HepG2 (cell line): ENCODE data around the gene PRM3. TPM values are rescaled to one million over a fixed set of nuclear protein-coding genes. Genes with fewer than 3 reads are reported as not detected.
A peak's percentile ranks its signal among the peaks of the same experiment; 100 is the strongest.

Experiments
- ATF3 ChIP-seq: sonication (generic); formaldehyde crosslinking; IDR thresholded peaks from 2 replicates; pipeline ENCODE4 v1.4.0; 2020; ENCODE audit warnings: missing genetic modification reagents
- ATRX ChIP-seq: sonication (generic); formaldehyde crosslinking; IDR thresholded peaks from 2 replicates; pipeline ENCODE4 v1.4.0; 2020; ENCODE audit warnings: missing genetic modification reagents, borderline replicate concordance
- CHCHD3 ChIP-seq: sonication (generic); formaldehyde crosslinking; IDR thresholded peaks from 2 replicates; pipeline ENCODE4 v1.8.0; 2022; ENCODE audit warnings: mild to moderate bottlenecking, missing genetic modification reagents, moderate library complexity
- GATAD2A ChIP-seq: IDR thresholded peaks from 2 replicates; pipeline ENCODE4 v1.6.1; 2016
- GFI1 ChIP-seq: sonication (generic); formaldehyde crosslinking; IDR thresholded peaks from 2 replicates; pipeline ENCODE4 v1.5.0; 2020; ENCODE audit warnings: missing genetic modification reagents, mild to moderate bottlenecking, borderline replicate concordance
- GLI4 ChIP-seq: sonication (generic); formaldehyde crosslinking; IDR thresholded peaks from 2 replicates; pipeline ENCODE4 v1.5.1; 2020; ENCODE audit warnings: missing genetic modification reagents, mild to moderate bottlenecking, moderate library complexity, borderline replicate concordance
- GLMP ChIP-seq: sonication (generic); formaldehyde crosslinking; IDR thresholded peaks from 2 replicates; pipeline ENCODE4 v1.9.0; 2021; ENCODE audit warnings: missing genetic modification reagents, mild to moderate bottlenecking, borderline replicate concordance
- HNF4G ChIP-seq, 2 experiments: sonication (generic) in 1 of 2; formaldehyde crosslinking in 1 of 2; IDR thresholded peaks; 2 replicates each; pipeline versions ENCODE4 v1.4.0 to v1.6.1; 2011 to 2020; ENCODE audit warnings: borderline replicate concordance in 2 of 2, low read depth in 2 of 2, mild to moderate bottlenecking in 2 of 2, low read length in 1 of 2, missing genetic modification reagents in 1 of 2, moderate library complexity in 1 of 2
- MATR3 ChIP-seq: sonication (generic); formaldehyde crosslinking; IDR thresholded peaks from 2 replicates; pipeline ENCODE4 v1.4.0; 2020; ENCODE audit warnings: missing genetic modification reagents
- MEIS2 ChIP-seq: sonication (generic); formaldehyde crosslinking; IDR thresholded peaks from 2 replicates; pipeline ENCODE4 v1.9.0; 2021; ENCODE audit warnings: mild to moderate bottlenecking, missing genetic modification reagents
- NCOA2 ChIP-seq: sonication (generic); formaldehyde crosslinking; IDR thresholded peaks from 2 replicates; pipeline ENCODE4 v1.8.0; 2022; ENCODE audit warnings: inconsistent platforms
- NFE2 ChIP-seq: sonication (generic); formaldehyde crosslinking; IDR thresholded peaks from 2 replicates; pipeline ENCODE4 v1.4.0; 2020; ENCODE audit warnings: missing genetic modification reagents
- RBAK ChIP-seq: sonication (generic); formaldehyde crosslinking; IDR thresholded peaks from 2 replicates; pipeline ENCODE4 v1.5.1; 2020; ENCODE audit warnings: mild to moderate bottlenecking, missing genetic modification reagents
- RELA ChIP-seq: sonication (generic); formaldehyde crosslinking; IDR thresholded peaks from 2 replicates; pipeline ENCODE4 v1.4.0; 2020; ENCODE audit warnings: missing genetic modification reagents
- SNRNP70 ChIP-seq: fragments of 200-400 bp; formaldehyde crosslinking; IDR thresholded peaks from 2 replicates; pipeline ENCODE4 v1.6.1; 2017; ENCODE audit warnings: mild to moderate bottlenecking, low read depth, low read length, moderate library complexity
- SP5 ChIP-seq: IDR thresholded peaks from 2 replicates; pipeline ENCODE4 v1.6.1; 2016; ENCODE audit warnings: low read depth, borderline replicate concordance
- SPEN ChIP-seq: sonication (generic); formaldehyde crosslinking; IDR thresholded peaks from 2 replicates; pipeline ENCODE4 v1.5.1; 2020; ENCODE audit warnings: low read depth, mild to moderate bottlenecking, missing genetic modification reagents
- STAG1 ChIP-seq: sonication (generic); formaldehyde crosslinking; IDR thresholded peaks from 2 replicates; pipeline ENCODE4 v1.4.0; 2020; ENCODE audit warnings: missing genetic modification reagents
- TOE1 ChIP-seq: sonication (generic); formaldehyde crosslinking; IDR thresholded peaks from 2 replicates; pipeline ENCODE4 v1.4.0; 2020; ENCODE audit warnings: mild to moderate bottlenecking, missing genetic modification reagents
- YY1 ChIP-seq: IDR thresholded peaks from 2 replicates; pipeline ENCODE4 v1.6.1; 2011; ENCODE audit warnings: low read length, low read depth, moderate library complexity, mild to moderate bottlenecking; ENCODE audit not compliant: insufficient read depth, insufficient replicate concordance
- ZMAT3 ChIP-seq: sonication (generic); formaldehyde crosslinking; conservative IDR thresholded peaks from 2 replicates; pipeline ENCODE4 v1.7.0; 2021; ENCODE audit warnings: missing genetic modification reagents
- ZNF160 ChIP-seq: sonication (generic); formaldehyde crosslinking; IDR thresholded peaks from 2 replicates; pipeline ENCODE4 v1.8.0; 2022; ENCODE audit warnings: mild to moderate bottlenecking, inconsistent platforms, missing genetic modification reagents
- ZNF274 ChIP-seq: sonication (generic); formaldehyde crosslinking; IDR thresholded peaks from 2 replicates; pipeline ENCODE4 v1.5.1; 2020; ENCODE audit warnings: mild to moderate bottlenecking, missing genetic modification reagents
- ZNF282 ChIP-seq: fragments of 450-650 bp; IDR thresholded peaks from 2 replicates; pipeline ENCODE4 v1.6.1; 2018; ENCODE audit not compliant: partially characterized antibody
- ZNF343 ChIP-seq: sonication (generic); formaldehyde crosslinking; IDR thresholded peaks from 2 replicates; pipeline ENCODE4 v1.4.0; 2020; ENCODE audit warnings: mild to moderate bottlenecking, missing genetic modification reagents
- ZNF639 ChIP-seq: conservative IDR thresholded peaks from 2 replicates; pipeline ENCODE4 v1.6.1; 2018; ENCODE audit warnings: missing genetic modification reagents
- ZNF773 ChIP-seq: sonication (generic); formaldehyde crosslinking; IDR thresholded peaks from 2 replicates; pipeline ENCODE4 v1.4.0; 2020; ENCODE audit warnings: missing genetic modification reagents, borderline replicate concordance
- polyA plus RNA-seq, 8 experiments: library from polyadenylated mRNA; depleted of rRNA in 3 of 8; stranded (reverse) in 7 of 8; unstranded in 1 of 8; fragments of >200 nt; fragmentation: Illumina TruSeq in 4 of 8; extraction: Trizol in 4 of 8; gene quantifications; 2 replicates each; pipeline versions ENCODE4 v1.2.1 to v1.2.3, GENCODE V29; 2011 to 2016; ENCODE audit warnings: low read depth in 4 of 8, missing spikeins in 1 of 8, mixed read lengths in 1 of 8; ENCODE audit not compliant: insufficient read depth in 1 of 8
- total RNA-seq, 5 experiments: library from RNA; depleted of rRNA; stranded (reverse); fragments of >200 nt; fragmentation: Illumina TruSeq; extraction: Trizol; gene quantifications; 2 replicates each; pipeline ENCODE4 v1.2.3, GENCODE V29; 2016; ENCODE audit warnings: low read depth in 1 of 5
- TF ChIP-seq, protein P1 (sequence below): IDR thresholded peaks from 2 replicates; pipeline ENCODE4 v1.6.1; 2016

PRM3 gene
- total and polyA plus RNA-seq, 2 of the 13 experiments (the other 11 are each of a cell fraction or from before 2014, with no cell fraction given), result not detected

GRCh38 chr16:11306997-11307638, 33.7 kb upstream of the PRM3 start (continued):
- TF ChIP-seq ATF3 (0 out of 2 replicates have a peak, but pooled peaks have one; percentile 28), ZNF274 (CRISPR knock-in tag) (no peak), MATR3 (no peak), SPEN (no peak), MEIS2 (CRISPR knock-in tag) (peak; percentile 38; the same call in 1 of the 2 replicates), GLI4 (CRISPR knock-in tag) (no peak), GATAD2A (CRISPR knock-in tag) (peak; percentile 98), RELA (peak; percentile 67; the same call in 1 of the 2 replicates), CHCHD3 (CRISPR knock-in tag) (no peak), ZNF160 (no peak), RBAK (CRISPR knock-in tag) (peak; percentile 82), ZNF282 (no peak), NCOA2 (CRISPR knock-in tag) (peak; percentile 84), ZNF639 (CRISPR knock-in tag) (no peak), ZNF343 (CRISPR knock-in tag) (no peak), GLMP (CRISPR knock-in tag) (no peak), SP5 (CRISPR knock-in tag) (peak; percentile 89; the same call in 1 of the 2 replicates), GFI1 (peak; percentile 46; the same call in 1 of the 2 replicates), YY1 (peak; percentile 50), SNRNP70 (no peak), TOE1 (CRISPR knock-in tag) (peak; percentile 79; the same call in 1 of the 2 replicates), ZNF773 (CRISPR knock-in tag) (no peak), NFE2 (CRISPR knock-in tag) (no peak), STAG1 (CRISPR knock-in tag) (peak; percentile 28), ZMAT3 (CRISPR knock-in tag) (peak; percentile 81; the same call in 1 of the 2 replicates), ATRX (CRISPR knock-in tag) (no peak), HNF4G (IDR thresholded peaks at IDR 0.05; ENCODE audit: borderline replicate concordance, low read depth, low read length) (peak; percentile 93), HNF4G (CRISPR knock-in tag; IDR thresholded peaks at IDR 0.05; ENCODE audit: borderline replicate concordance, low read depth) (peak; percentile 81)
- TF ChIP-seq, protein P1, sequence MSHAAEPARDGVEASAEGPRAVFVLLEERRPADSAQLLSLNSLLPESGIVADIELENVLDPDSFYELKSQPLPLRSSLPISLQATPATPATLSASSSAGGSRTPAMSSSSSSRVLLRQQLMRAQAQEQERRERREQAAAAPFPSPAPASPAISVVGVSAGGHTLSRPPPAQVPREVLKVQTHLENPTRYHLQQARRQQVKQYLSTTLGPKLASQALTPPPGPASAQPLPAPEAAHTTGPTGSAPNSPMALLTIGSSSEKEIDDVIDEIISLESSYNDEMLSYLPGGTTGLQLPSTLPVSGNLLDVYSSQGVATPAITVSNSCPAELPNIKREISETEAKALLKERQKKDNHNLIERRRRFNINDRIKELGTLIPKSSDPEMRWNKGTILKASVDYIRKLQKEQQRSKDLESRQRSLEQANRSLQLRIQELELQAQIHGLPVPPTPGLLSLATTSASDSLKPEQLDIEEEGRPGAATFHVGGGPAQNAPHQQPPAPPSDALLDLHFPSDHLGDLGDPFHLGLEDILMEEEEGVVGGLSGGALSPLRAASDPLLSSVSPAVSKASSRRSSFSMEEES (CRISPR knock-in tag), result peak; percentile 55
